Right ventricle myocardium inferior (tissue), 1 donor: ENCODE data around the gene KCND3. TPM values are rescaled to one million over a fixed set of nuclear protein-coding genes. Genes with fewer than 3 reads are reported as not detected.
A peak's percentile ranks its signal among the peaks of the same experiment; 100 is the strongest.

Experiments used
- ATAC-seq: fragments of 200-7000 bp; cut with Tn5 transposase; one replicate; pipeline ENCODE4 v1.9.1; 2020; ENCODE audit warnings: mild to moderate bottlenecking, moderate library complexity
- DNase-seq: peaks from one replicate; pipeline ENCODE4 v3.0.0; 2021; ENCODE audit errors: missing footprints
- intact Hi-C: fragments of 100-400 bp; cut with DNase I; formaldehyde crosslinking; loops from one replicate; pipeline ENCODE4 v1.11.0; 2022
- total RNA-seq: library from RNA; stranded (reverse); fragmentation: NEBNext Ultra II Directional; extraction: Animal tissue kit (Norgen Biotek cat#: 25700); gene quantifications from one replicate; pipeline ENCODE4 v1.2.1, GENCODE V29; 2021
- donor health status: DM: no; HTN: yes; CAD: no; lungs with severe emphysema.

KCND3 gene
- total RNA-seq, 1 donor from 2014 or later, result 20.7 TPM

DNA sequence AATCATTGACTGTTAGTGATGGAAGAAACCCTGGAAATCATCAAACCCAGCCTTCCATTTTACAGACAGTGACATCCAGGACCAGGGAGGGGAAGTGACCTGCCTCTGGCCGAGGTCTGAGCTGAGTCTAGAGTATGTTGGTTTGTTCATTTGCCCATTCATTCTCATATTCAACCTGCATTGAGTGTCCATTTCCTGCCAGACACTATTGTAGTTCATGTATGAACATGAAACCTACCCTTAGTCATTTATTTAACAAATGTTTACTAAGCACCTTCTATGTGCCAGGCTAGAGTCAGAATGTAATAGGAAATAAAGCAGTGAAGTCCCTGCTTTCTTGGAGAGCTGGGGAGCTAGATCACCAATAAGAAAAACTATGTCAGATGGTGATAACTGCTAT is 51.3 kb downstream of the KCND3 start:
- ATAC-seq (no peak), DNase-seq (no peak)
- intact Hi-C loops, result no loop called here

DNA sequence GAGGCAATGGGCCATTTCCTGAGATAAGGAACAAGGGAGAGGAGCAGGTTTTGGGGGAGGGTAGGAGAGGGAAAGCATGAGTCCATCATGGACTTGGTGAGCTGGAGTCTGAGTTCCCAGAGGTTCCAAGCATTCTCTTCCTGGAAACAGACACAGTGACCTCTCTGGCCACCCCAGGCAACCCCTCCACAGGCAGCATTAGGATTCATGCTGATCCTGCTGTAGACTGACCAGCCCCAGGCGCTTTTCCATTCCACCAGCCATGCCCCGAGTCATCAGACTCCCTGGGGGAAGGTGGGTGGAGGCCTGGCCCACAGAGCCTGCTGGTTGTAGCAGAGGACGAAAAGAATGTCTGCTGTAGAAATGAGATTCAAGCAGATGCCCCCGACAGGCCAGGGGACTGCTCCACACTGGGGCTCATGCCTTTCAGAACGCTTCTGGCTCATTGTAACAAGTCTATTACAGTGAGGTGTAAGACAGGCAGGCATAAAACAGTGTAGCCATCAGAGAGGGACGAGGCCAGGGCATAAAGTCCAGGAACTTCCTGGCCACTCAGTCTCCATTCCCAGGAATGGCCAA is 52.2 kb downstream of the KCND3 start:
- ATAC-seq (no peak), DNase-seq (no peak)
- intact Hi-C loops, result no loop called here

DNA sequence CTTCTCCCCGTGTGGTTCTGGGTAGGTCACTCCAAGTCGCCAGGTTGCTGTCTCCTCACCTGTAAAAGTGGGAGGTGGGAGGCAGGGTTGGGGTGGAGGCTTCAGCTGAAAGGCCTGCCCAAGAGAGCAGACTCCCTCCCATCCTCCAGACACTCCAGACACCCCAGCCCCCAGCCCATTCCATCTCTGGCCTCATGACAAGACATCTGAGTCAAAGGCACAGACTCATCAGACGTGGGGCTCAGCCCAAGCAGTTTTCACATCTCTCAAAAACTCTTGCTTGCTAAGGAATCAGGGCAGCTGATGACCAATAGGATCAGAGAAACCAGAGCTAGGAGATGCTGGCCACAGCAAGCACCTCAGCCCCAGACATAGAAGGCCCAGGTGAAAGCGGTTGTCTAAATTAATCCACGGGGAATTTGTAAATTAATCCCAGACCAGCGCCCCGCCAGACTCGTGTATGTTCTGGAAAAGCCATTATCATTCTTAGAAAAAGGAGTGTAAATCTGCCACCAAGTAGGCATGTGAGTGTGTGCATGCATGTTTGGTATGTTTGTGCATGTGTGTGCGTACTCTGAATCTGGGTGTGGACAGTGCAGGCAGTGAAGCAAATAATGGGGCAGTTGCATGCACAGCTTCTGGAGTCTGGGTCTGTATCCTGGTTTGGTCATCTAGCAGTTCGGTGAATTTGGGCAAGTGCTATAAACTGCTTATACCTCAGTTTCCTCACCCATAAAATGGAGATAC is 55.2 kb downstream of the KCND3 start:
- intact Hi-C loops, result no loop called here
- no peak for DNase-seq
- ATAC-seq, result no peak

DNA sequence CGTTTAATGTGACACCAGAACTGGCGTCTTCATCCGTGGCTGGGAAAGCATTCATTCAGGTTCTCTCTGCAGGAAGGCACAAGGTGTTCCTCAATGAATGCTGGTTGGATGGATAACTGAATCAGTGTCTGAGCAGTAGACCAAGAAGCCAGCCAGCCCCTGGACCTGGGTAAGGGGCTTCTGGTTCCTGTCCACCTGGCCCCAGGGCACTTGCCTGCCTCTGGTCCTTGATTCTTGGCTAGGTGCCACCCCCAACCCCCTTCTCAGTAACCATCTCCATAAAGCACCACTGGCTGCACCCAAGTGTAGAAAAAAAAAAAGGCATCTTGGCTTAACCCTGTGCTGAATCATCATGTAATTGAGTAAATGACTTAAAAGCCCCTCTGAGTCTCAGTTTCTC is 59.1 kb downstream of the KCND3 start:
- no peak for ATAC-seq
- no peak for DNase-seq
- intact Hi-C loops, result no loop called here

DNA sequence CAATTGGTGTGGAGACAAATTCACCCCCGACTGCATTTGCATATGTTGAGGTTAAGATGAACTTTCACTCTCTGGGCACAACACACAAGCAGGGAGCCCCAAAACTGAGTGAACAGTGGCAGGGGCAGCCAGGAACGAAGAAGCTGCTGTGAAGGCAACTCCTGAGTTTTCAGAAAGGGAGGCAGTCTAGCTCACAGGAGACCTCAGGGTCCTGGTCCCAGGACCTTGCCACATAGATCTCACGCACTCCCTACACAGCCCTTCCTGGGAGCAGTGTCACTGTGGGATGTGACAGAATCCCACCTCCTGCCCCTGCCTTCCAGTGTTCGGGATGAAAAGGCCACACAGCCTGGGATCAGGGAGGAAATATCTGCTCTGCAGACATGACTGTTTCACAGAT is 60.9 kb downstream of the KCND3 start:
- intact Hi-C loops, result no loop called here
- DNase-seq, result no peak
- no peak for ATAC-seq

DNA sequence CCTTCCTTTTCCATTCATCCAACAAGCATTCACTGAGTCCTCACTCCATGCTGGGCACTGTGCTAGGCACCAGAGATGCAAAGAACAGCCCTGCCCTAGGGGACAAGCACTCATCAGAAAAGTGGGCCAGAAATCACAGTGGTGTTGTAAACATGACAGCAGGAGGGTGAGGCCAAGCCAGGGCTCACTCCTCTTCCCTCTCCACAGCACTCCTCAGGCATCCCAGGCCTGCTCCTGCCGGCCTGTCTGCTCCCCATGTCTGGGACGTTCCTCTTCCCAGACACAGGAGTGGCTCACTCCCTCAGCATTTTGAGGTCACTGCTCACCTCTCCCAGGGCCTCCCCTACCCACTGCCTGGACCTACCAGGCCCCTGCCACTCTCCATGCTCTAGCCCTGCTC is 61.8 kb downstream of the KCND3 start:
- DNase-seq (no peak), ATAC-seq (no peak)
- intact Hi-C loops, result no loop called here

DNA sequence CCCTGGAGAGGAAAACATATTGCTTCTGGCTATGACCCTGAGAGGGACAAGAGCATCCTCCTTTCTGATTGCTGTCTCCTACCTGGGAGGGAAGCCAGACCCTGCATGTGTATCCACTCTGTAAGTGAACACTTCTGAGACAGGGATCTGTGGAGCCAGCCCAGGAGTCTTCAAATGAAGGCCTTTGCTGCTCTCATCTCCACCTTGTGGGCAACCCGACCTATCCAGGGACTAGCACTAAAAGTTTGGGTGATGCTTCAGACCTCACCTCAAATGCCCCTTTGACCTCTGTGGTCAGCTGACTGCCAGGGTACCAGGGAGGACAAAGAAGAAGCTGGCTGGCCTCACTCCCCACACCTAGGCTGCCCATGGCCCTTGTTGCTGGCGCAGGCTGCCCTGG is 64.7 kb downstream of the KCND3 start:
- intact Hi-C loops, result no loop called here
- no peak for DNase-seq
- ATAC-seq, result no peak

DNA sequence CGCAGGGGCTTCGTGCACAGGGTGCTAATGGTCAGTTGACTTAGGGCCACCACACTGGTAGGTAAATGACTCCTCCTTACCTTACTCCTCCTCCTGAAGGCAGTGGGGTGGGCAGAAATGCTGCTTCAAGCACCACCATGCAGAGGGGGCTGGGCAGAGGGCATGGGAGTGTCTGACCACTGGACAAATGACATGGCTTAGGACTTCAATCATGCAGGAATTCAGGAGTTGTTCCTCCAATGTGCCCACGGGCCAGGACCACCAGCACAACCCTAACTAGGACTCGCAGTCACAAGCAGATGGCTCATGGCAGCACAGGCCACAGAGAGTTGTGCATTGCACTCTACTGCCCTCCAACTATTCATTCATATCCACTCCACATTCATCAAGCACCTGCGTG is 65.7 kb downstream of the KCND3 start:
- DNase-seq (no peak), ATAC-seq (no peak)
- intact Hi-C loops, result no loop called here

DNA sequence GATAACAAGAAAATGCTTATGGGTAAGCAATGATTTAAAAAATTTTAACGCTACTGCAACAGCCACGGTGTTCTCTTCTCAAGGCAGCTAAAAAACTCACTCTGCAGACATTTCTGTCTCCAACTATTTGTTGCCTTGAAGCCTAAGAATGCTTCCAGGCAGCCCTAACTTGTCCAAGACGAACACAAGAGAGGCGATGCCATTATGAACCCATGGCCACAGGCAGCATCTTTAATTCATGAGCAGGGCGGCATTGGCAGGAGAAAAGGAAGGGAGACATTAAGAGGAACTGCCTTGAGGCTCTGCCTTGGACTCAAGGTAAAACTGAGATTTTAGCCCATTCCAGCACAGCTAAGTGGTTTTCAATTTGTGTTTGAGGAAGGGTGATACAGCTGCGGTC is 67.5 kb downstream of the KCND3 start:
- ATAC-seq (no peak), DNase-seq (no peak)
- intact Hi-C loops, result no loop called here

DNA sequence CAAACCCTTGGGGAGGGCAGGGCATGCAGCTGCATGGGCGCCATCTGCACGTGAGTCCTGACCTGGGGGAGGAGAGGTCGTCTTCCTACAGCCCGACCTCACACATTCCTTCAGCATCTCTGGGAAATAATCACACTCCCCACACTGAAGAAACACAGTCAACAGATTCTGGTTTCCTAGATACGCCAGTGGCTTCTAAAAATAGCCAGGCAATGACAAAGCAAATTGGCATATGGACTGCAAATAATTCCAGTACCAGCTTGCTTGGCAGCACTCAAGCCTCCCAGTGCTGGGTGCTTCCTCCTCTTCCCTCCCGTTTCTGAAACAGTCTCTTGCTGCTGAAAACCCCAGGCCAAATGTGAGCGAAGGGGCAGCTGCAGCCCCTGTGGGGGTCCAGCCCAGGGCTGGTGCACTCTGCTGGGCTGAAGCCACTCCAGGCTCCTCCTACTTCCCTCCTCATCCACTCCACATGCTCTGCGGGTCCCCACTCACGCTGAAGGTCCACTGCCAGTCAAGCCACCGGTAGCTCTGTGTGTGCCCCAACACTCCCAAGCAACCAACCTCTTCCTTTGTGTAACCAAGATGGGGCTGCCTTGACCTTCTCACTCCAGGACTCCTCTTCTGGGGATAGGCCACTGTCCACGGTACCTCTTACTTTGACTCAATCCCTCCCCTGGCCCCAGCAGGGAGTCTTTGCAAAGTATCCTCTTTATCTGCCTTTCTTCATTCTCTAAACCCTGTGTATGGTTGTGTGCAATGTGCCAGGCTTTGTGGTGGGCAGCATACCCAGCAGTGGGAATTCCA is 69.0 kb downstream of the KCND3 start:
- intact Hi-C loops, result no loop called here
- DNase-seq (no peak), ATAC-seq (peak; percentile 80)

DNA sequence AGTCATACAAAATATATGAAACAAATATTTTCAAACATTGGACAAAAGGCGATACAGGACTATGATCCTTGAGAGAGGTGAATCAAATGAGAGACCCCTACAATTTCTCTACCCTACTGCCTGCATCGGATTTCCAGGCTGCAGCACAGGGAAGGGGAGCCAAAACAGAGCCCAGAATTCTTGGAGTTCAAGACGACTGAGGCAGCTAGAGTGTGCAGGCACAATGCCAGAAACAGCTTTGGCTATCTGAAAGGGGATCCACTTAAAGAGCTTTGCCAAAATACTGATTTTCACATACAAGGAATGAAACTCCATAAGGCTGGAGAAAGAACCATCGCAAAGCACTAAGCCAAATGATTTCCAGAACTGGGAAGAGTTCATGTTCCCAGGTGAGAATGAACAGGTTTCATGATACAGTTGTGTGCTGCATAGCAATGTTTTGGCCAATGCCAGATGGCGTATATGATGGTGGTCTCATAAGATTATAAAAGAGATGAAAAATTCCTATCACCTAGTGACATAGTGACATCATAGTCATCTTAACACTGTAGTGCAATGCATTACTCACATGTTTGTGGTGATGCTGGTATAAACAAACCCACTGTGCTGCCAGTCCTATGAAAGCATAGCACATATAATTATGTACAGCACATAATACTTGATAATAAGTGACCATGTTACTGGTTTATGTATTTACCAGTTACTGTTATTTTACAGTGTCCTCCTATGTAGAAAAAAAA is 77.5 kb downstream of the KCND3 start:
- ATAC-seq (no peak), DNase-seq (no peak)
- intact Hi-C loops, result no loop called here

DNA sequence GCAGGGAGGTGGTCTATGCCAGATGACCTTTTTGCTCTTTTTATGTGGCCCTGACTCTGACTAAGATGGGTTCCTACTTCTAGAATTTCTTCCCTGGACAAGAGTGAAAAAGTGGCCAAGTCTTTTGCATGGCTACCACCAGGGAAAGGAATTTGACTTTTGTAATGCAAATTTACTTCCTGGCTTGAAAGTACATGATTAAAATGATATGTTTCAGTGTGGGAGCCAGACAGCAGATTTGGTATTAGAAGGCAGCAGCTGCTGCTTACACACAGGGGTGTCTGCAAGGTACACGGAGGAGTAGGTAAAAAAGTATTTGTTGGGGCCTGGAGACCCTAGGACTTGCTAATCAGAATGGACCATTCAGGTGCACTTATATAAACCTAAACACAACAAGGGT is 78.4 kb downstream of the KCND3 start:
- ATAC-seq (no peak), DNase-seq (no peak)
- intact Hi-C loops, result no loop called here

DNA sequence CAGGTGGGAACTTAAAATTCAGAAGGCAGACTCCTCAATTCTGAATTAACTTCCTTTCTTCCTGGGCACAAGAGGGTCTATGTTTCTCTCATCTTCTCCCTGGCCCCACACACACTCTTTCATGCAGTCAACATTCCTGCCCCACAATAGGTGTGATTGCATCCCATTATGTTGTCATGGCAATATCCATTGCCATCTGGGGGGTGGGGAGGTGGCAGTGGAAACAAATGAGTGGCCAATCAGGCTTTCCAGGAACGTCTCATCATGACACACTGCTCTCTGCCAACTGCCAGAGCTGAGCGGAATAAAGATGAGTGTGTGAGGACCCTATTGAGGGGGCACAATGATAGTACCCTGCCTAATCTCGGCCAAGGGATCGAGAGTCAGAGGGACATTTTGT is 80.4 kb downstream of the KCND3 start:
- intact Hi-C loops, result loop anchor here (5.0 kb wide), 1 partner anchor 38 kb away; no protein-coding TSS in a partner anchor

DNA sequence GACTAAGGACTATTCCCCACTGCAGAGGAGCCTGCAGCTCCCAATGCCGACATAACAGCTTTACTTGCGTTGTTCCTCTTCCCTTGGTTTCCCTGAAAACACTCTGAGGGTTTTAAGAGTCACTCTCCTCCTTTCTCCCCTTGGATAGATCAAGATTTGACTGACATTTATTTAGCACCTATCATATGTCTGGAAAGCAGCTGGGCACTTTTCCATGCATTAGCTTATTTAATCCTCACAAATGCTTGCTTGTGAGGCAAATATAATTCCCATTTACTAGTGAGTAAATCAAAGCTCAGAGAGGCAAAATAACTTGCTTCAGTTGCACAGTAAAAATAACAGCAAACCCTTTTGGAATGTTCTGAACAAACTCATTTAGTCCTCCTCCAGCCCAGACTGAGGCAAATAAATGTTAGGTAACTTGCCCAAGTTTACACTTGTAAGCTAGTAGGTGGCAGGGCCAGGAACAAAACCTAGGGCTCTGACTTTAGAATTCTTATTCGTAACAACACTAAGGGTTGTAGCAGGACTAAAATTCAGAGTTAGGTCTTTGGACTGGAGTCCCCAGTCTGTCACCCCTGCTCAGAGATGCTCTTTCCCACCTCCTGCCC is 81.4 kb downstream of the KCND3 start:
- ATAC-seq (no peak), DNase-seq (no peak)
- intact Hi-C loops, result loop anchor here (5.0 kb wide), 1 partner anchor 39 kb away; no protein-coding TSS in a partner anchor

More for the DNA sequence above, 80.4 kb downstream of the KCND3 start:
- ATAC-seq, result no peak
- DNase-seq, result no peak

DNA sequence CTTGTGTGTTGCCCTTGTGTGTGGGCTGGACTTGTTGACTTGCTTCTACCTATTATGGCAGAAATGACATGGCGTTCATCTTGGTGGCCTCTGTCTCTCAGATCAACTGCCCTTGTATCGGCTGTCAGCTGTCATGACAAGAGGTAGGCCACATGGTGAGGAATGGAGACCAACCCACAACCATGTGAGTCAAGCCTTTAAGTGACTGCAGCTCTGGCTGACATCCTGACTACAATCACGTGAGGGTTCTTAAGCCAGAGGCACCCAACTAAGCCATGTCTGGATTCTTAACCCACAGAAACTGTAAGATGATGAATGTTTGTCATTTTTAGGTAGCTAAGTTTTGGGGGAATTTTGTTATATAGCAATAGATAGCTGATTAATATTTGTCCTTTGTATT is 82.1 kb downstream of the KCND3 start:
- DNase-seq (no peak), ATAC-seq (no peak)
- intact Hi-C loops, result loop anchor here (5.0 kb wide), 1 partner anchor 40 kb away; no protein-coding TSS in a partner anchor

DNA sequence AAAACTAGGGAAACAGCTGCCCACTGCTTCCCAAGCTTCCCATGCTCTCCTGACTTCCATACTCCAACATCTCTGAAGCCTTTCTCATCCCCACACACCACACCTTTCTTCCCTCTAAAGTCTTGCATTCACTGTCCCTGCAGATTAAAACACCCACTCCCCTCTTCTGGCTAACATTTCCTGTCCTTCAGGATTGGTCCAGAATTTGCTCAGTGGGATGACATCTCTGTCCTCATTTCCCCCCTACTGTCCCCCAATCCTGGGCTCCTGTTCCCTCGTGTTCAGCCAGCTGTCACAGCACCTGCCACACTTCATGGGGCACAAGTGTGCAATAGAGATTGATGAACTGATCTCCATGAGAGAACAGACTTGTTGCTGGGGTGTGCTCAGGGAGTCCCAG is 82.7 kb downstream of the KCND3 start:
- no peak for DNase-seq
- no peak for ATAC-seq
- intact Hi-C loops, result loop anchor here (5.0 kb wide), 1 partner anchor 40 kb away; no protein-coding TSS in a partner anchor

DNA sequence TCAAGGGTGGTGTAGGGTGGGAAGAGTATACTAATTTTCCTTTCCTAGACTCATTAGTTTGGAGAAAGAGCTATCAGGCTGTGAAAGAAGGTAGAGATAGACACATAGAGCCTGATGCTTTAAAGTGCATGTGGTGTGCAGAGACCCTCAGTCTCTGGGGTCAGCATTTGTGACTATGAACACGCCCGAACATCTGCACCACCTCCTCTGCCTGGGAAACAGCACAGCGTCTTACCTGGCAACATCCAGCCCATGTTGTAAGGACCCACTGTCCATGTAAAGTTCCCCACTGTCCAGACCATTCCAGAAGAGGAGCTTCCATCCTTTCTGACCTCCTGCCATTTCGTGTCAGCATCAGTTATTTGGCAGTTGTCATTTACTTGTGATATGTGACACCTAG is 83.4 kb downstream of the KCND3 start:
- ATAC-seq (no peak), DNase-seq (no peak)
- intact Hi-C loops, result loop anchor here (5.0 kb wide), 1 partner anchor 41 kb away; no protein-coding TSS in a partner anchor

DNA sequence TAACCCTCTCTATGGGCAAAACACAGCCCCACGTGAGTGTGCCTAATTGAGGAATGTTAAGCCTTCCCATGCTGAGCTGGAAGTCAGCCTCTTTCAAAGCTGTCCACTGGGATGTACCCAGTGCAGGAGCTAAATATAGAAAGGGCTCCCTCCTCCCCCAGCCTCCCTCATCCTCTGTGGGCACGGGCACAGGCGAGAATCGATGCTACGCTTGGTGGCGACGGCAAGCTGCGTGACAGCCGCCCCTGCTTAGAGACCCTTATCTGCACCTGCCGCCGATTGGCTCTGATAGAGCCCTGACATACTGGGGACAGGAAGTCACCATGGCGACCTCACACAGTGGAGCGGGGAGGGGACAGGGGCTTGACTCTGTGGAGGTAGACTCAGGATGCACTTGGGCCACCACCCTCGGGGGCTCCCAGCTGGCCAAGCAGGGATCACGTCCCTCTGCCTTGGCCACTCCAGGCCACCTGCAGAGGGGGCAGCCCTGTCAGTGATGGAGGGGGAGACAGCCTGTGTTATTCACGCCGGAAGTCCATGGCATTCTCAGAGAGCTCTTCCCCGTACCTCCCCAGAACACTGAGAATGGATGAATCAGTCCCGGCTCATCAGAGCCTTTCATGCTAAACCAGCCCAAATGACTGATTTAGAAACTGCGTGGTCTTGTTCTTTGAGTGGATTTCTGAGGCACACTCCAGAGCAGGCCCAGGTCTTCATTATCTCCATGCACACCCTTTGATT is 84.8 kb downstream of the KCND3 start:
- intact Hi-C loops, result loop anchor here (5.0 kb wide), 2 partner anchors 43 to 83 kb away; partner anchors contain the start of gene KCND3
- ATAC-seq (peak; percentile 92), DNase-seq (no peak)
